GM10847 (cell line): ENCODE data around the gene KLHL17.

Experiments
- POLR2A ChIP-seq: IDR thresholded peaks from 2 replicates; pipeline ENCODE4 v1.6.1; 2011; ENCODE audit not compliant: insufficient read length; ENCODE audit errors: extremely low read depth

KLHL17 gene

GRCh38 chr1:930633-931138 is 29.7 kb upstream of the KLHL17 start:
- no peak for TF ChIP-seq POLR2A

GRCh38 chr1:931380-932172 is 28.8 kb upstream of the KLHL17 start:
- TF ChIP-seq POLR2A, result no peak

DNA sequence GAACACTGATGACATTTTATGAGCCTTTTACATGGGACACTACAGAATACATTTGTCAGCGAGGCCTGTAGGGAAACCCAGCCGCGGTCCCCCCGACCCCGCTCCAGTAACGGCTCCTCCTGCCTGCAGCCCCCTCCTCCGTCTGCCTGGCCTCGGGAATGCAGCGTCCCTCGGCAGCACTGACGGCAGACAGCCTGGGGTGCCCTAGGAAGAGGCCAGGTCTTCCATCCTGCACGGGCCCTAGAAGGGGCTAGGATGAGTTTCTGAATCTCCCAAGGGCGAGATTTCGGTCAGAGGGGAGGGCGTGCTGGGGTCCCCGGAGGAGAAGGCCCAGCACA is 28.2 kb upstream of the KLHL17 start:
- no peak for TF ChIP-seq POLR2A

GRCh38 chr1:932776-933602 is 27.4 kb upstream of the KLHL17 start:
- TF ChIP-seq POLR2A, result no peak

GRCh38 chr1:933603-933940 is 26.8 kb upstream of the KLHL17 start:
- no peak for TF ChIP-seq POLR2A

DNA sequence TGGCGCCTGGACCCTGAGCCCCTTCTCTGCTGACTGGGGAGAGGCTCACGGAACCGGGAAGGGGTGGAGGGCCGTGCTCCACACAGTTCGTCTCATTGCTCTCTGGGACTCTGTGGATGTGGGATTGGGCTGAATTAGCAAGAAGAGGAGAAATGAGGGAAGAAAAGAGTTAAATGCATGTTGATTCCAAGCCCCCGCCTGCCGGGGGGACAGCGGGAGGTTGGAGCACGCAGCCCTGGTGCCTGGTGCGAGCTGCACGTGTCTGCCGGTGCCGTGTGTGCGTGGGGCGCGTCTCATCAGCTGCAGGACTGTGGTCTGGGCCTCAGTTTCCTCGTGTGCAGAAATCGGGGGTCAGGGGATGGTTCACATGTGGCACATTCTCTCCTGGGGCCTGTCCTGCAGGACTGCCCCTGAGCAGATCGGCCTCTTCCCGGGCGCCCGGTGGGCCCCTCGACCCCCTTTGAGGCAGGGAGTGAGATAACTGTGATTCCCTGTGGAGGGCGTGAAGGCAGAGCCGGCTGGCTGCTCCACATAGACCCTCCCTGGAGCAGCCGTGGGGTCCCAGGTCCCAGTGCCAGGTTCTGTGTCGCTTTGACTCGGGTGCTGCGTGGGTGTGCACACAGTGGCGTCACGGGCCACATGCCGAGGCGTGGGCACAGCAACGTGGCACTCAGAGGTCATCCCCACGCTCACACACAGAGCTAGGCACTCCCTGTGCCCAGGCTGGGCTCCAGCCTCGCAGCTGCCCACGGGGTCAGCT is 25.2 kb upstream of the KLHL17 start:
- no peak for TF ChIP-seq POLR2A

- no peak for TF ChIP-seq POLR2A
Measured at GRCh38 chr1:935751-936231, 24.6 kb upstream of the KLHL17 start.

GRCh38 chr1:936348-937264 is 23.8 kb upstream of the KLHL17 start:
- no peak for TF ChIP-seq POLR2A

- TF ChIP-seq POLR2A, result no peak
Measured at GRCh38 chr1:937521-937920, 22.9 kb upstream of the KLHL17 start.

DNA sequence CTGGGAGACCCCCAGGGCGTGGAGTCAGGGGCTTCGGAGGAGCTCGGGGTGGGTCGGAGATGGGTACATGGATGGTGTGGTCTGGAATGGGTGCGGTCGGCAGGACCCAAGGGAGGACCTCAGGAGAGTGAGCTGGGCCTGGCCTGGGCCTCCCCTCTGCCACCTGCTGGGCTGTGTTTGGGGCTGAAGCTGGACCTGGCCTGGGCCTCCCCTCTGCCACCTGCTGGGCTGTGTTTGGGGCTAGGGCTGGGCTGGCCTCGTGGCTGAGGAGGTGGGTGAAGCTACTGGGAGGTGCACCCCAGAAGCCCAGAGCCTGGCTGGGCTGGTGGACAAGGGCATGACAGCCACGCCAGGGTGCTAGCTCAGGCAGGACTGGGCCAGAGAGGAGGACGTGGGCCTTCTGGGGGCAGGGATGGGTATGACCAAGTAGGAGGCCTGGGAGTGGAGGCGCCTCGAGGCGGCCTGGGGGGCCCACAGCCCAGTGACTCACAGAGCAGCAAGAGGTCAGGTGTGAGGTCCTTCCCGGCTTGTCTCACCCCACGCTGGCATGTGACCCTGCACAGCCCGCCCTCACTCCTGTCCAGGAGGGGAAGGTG is 22.2 kb upstream of the KLHL17 start:
- TF ChIP-seq POLR2A, result no peak

- TF ChIP-seq POLR2A, result no peak
Measured at GRCh38 chr1:938711-939489, 21.5 kb upstream of the KLHL17 start.

GRCh38 chr1:939511-940106 is 20.8 kb upstream of the KLHL17 start:
- TF ChIP-seq POLR2A, result no peak
